Muscle layer of duodenum (tissue), 2 donors: ENCODE results near the gene KCNJ12.

Experiments used
- H3K27ac ChIP-seq: one replicate; pipeline ENCODE4 v1.7.0; 2013; ENCODE audit warnings: mild to moderate bottlenecking, low read length
- H3K27me3 ChIP-seq: one replicate; pipeline ENCODE4 v1.7.0; 2013; ENCODE audit warnings: low read depth, mild to moderate bottlenecking, control low read depth, low read length
- H3K36me3 ChIP-seq, 2 donors: one replicate each; pipeline ENCODE4 v1.7.0; 2013; ENCODE audit warnings: low read length in 2 of 2, control low read depth in 1 of 2, mild to moderate bottlenecking in 1 of 2; ENCODE audit not compliant: insufficient read depth in 2 of 2, control insufficient read depth in 1 of 2
- H3K4me1 ChIP-seq, 2 donors: one replicate each; pipeline ENCODE4 v1.7.0; 2013; ENCODE audit warnings: low read length in 2 of 2, mild to moderate bottlenecking in 2 of 2, control low read depth in 1 of 2, moderate library complexity in 1 of 2; ENCODE audit not compliant: insufficient read depth in 2 of 2, control insufficient read depth in 1 of 2
- H3K4me3 ChIP-seq, 2 donors: one replicate each; pipeline ENCODE4 v1.7.0; 2013; ENCODE audit warnings: low read length in 2 of 2, low read depth in 1 of 2, mild to moderate bottlenecking in 1 of 2
- H3K9me3 ChIP-seq, 2 donors: one replicate each; pipeline ENCODE4 v1.7.0; 2013; ENCODE audit warnings: low read length in 2 of 2, control low read depth in 1 of 2, mild to moderate bottlenecking in 1 of 2; ENCODE audit not compliant: control insufficient read depth in 1 of 2
- donor health status: healthy.

The KCNJ12 gene

GRCh38 chr17:21360048-21360447 lies 16.1 kb upstream of the KCNJ12 start:
- no peaks in the 10 kb centered on the region for H3K9me3 ChIP-seq
- H3K27me3 ChIP-seq: no peaks in the 10 kb centered on the region
- H3K4me3 ChIP-seq: no peak overlapping the region
- no peaks in the 10 kb centered on the region for H3K36me3 ChIP-seq
- H3K27ac ChIP-seq: no peak overlapping the region
- no peaks in the 10 kb centered on the region for H3K4me1 ChIP-seq

- H3K36me3 ChIP-seq: no peaks in the 10 kb centered on the region
Measured at GRCh38 chr17:21361020-21361809, 14.9 kb upstream of the KCNJ12 start.

GRCh38 chr17:21362331-21362931 lies 13.7 kb upstream of the KCNJ12 start:
- H3K4me3 ChIP-seq: no peak overlapping the region
- no peaks in the 10 kb centered on the region for H3K9me3 ChIP-seq
- H3K27me3 ChIP-seq: no peaks in the 10 kb centered on the region
- no peaks in the 10 kb centered on the region for H3K4me1 ChIP-seq
- no peaks in the 10 kb centered on the region for H3K36me3 ChIP-seq
- H3K27ac ChIP-seq: no peak overlapping the region

More at GRCh38 chr17:21361020-21361809, 14.9 kb upstream of the KCNJ12 start:
- H3K9me3 ChIP-seq: no peaks in the 10 kb centered on the region
- no peaks in the 10 kb centered on the region for H3K4me1 ChIP-seq
- no peak overlapping the region for H3K27ac ChIP-seq
- H3K27me3 ChIP-seq: no peaks in the 10 kb centered on the region
- H3K4me3 ChIP-seq: no peak overlapping the region

- H3K4me3 ChIP-seq: no peak overlapping the region
- H3K36me3 ChIP-seq: no peaks in the 10 kb centered on the region
- H3K4me1 ChIP-seq: no peaks in the 10 kb centered on the region
- H3K27ac ChIP-seq: no peak overlapping the region
- no peaks in the 10 kb centered on the region for H3K27me3 ChIP-seq
- no peaks in the 10 kb centered on the region for H3K9me3 ChIP-seq
Measured at GRCh38 chr17:21363776-21364642, 12.1 kb upstream of the KCNJ12 start.

GRCh38 chr17:21365016-21365415 lies 11.1 kb upstream of the KCNJ12 start:
- Histone ChIP-seq H3K27me3 (no peaks in the 10 kb centered on the region), H3K36me3 (no peaks in the 10 kb centered on the region), H3K27ac (no peak overlapping the region), H3K4me3 (no peak overlapping the region), H3K9me3 (no peaks in the 10 kb centered on the region), H3K4me1 (no peaks in the 10 kb centered on the region)

- no peak overlapping the region for H3K4me3 ChIP-seq
- H3K27ac ChIP-seq: no peak overlapping the region
- H3K9me3 ChIP-seq: no peaks in the 10 kb centered on the region
- H3K27me3 ChIP-seq: peaks cover 3% of the 10 kb centered on the region
- H3K36me3 ChIP-seq: no peaks in the 10 kb centered on the region
- peaks cover 0 to 8% of the 10 kb centered on the region in 2 donors for H3K4me1 ChIP-seq
Measured at GRCh38 chr17:21368545-21369246, 7.5 kb upstream of the KCNJ12 start.

GRCh38 chr17:21369395-21369794 lies 6.8 kb upstream of the KCNJ12 start:
- H3K27me3 ChIP-seq: peaks cover 4% of the 10 kb centered on the region
- no peaks in the 10 kb centered on the region for H3K36me3 ChIP-seq
- H3K4me1 ChIP-seq: peaks cover 0 to 8% of the 10 kb centered on the region in 2 donors
- H3K4me3 ChIP-seq: no peak overlapping the region
- H3K27ac ChIP-seq: no peak overlapping the region
- H3K9me3 ChIP-seq: no peaks in the 10 kb centered on the region

GRCh38 chr17:21370430-21370829 lies 5.7 kb upstream of the KCNJ12 start:
- Histone ChIP-seq H3K36me3 (no peaks in the 10 kb centered on the region), H3K27me3 (peaks cover 4% of the 10 kb centered on the region), H3K4me3 (no peak overlapping the region), H3K4me1 (peaks cover 0 to 8% of the 10 kb centered on the region in 2 donors), H3K9me3 (no peaks in the 10 kb centered on the region), H3K27ac (no peak overlapping the region)

GRCh38 chr17:21371511-21372081 lies 4.6 kb upstream of the KCNJ12 start:
- Histone ChIP-seq H3K4me1 (peaks cover 0 to 17% of the 10 kb centered on the region in 2 donors), H3K27me3 (peaks cover 8% of the 10 kb centered on the region), H3K9me3 (no peaks in the 10 kb centered on the region), H3K27ac (no peak overlapping the region), H3K4me3 (no peak overlapping the region), H3K36me3 (no peaks in the 10 kb centered on the region)

- H3K27ac ChIP-seq: no peak overlapping the region
- peaks cover 13% of the 10 kb centered on the region for H3K27me3 ChIP-seq
- no peaks in the 10 kb centered on the region for H3K36me3 ChIP-seq
- H3K4me3 ChIP-seq: no peak overlapping the region
- H3K9me3 ChIP-seq: no peaks in the 10 kb centered on the region
- H3K4me1 ChIP-seq: peaks cover 3 to 25% of the 10 kb centered on the region in 2 donors
Measured at GRCh38 chr17:21372256-21372954, 3.8 kb upstream of the KCNJ12 start.
